IPS-20b (cell line): ENCODE data around the gene RPL9.
"Not testable (repeated sequence)": the region's sequence is repeated elsewhere in the genome, so short reads cannot be mapped to it uniquely, and the experiment has no call there.

ENCODE experiments used
- H3K27ac ChIP-seq: one replicate; pipeline ENCODE4 v1.5.1; 2013; ENCODE audit warnings: low read length
- H3K27me3 ChIP-seq: 2 replicates; pipeline ENCODE4 v1.6.1; 2013; ENCODE audit warnings: mild to moderate bottlenecking, low read length, inconsistent platforms; ENCODE audit not compliant: insufficient read depth
- H3K36me3 ChIP-seq: 2 replicates; pipeline ENCODE4 v1.6.1; 2013; ENCODE audit warnings: low read depth, mild to moderate bottlenecking, inconsistent platforms, low read length, moderate library complexity; ENCODE audit not compliant: insufficient read depth
- H3K4me1 ChIP-seq: 2 replicates; pipeline ENCODE4 v1.6.1; 2013; ENCODE audit warnings: mild to moderate bottlenecking, control low read depth, inconsistent platforms, low read length, moderate library complexity; ENCODE audit not compliant: insufficient read depth
- H3K4me3 ChIP-seq: 2 replicates; pipeline ENCODE4 v1.5.1; 2013; ENCODE audit warnings: mild to moderate bottlenecking, low read length, inconsistent platforms
- H3K9ac ChIP-seq: 2 replicates; pipeline ENCODE4 v1.6.1; 2013; ENCODE audit warnings: low read depth, mild to moderate bottlenecking, inconsistent platforms, low read length, moderate library complexity
- H3K9me3 ChIP-seq: 2 replicates; pipeline ENCODE4 v1.6.1; 2013; ENCODE audit warnings: mild to moderate bottlenecking, low read depth, low read length, inconsistent platforms; ENCODE audit not compliant: insufficient read depth

Gene RPL9

DNA sequence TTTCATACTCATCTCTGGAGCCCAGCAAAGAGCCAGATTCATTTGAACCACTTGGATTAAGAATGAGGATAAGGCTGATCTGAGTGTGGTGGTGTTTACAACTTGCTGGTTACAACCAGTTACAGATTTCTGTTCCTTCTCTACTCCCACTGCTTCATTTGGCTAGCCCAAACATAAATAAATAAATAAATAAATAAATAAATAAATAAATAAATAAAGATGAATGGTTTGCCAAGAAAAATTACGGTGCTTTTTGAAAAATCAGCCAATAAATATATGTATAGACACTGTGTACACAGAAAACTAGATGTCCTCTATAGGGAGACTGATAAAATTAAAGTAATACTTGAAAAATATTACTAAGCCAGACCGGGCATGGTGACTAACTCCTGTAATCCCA is 17.1 kb downstream of the RPL9 start:
- H3K27ac ChIP-seq = no peak overlapping the region
- peaks cover 8% of the 10 kb centered on the region; the same call in 1 of the 2 replicates for H3K27me3 ChIP-seq
- H3K4me1 ChIP-seq = no peaks in the 10 kb centered on the region
- H3K4me3 ChIP-seq = no peak overlapping the region
- H3K36me3 ChIP-seq = no peaks in the 10 kb centered on the region
- no peak overlapping the region for H3K9ac ChIP-seq
- no peaks in the 10 kb centered on the region for H3K9me3 ChIP-seq

DNA sequence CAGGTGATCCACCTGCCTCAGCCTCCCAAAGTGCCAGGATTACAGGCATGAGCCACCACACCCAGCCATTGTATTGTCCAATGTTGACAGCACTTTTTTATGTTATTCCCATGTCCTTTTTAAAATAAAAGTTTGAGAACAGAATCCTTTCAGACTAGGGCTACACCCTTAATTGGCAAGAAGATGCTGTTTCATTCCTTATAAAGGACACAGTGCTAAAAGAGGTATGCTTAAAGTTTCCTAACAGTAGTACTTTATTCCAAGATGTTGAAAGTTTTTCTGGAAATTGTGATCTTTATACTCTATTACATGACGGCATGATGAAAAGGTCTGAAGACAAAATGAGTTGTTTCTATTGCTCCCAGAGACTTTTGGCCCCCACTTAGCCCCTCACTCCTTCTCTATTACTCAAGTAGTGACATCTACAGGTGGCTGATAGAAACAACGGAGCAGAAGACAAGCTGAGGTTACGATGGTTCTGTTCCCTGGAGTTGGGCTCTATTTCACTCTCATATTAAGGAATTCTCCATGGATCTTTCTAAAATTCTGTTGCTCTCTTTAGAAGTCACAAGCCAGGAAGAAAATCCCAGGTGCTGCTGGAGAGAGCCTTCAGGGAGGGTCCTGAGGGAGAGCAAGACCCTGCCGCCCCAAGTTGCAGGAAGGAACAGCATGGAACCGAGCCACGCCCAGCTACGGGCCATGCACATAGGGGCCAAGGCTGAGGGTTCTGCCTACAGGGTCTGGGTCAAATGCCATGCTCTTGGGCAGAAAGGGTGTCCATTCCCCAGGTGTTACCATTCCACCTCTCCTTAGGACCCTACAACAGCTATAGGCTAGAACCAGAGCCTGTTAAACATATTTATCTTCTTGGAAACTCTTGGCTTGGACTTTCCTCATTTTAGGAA is 22.8 kb downstream of the RPL9 start:
- Histone ChIP-seq H3K27ac (no peak overlapping the region), H3K27me3 (no peaks in the 10 kb centered on the region), H3K9ac (no peak overlapping the region), H3K4me3 (no peak overlapping the region), H3K4me1 (no peaks in the 10 kb centered on the region), H3K9me3 (no peaks in the 10 kb centered on the region), H3K36me3 (no peaks in the 10 kb centered on the region)

DNA sequence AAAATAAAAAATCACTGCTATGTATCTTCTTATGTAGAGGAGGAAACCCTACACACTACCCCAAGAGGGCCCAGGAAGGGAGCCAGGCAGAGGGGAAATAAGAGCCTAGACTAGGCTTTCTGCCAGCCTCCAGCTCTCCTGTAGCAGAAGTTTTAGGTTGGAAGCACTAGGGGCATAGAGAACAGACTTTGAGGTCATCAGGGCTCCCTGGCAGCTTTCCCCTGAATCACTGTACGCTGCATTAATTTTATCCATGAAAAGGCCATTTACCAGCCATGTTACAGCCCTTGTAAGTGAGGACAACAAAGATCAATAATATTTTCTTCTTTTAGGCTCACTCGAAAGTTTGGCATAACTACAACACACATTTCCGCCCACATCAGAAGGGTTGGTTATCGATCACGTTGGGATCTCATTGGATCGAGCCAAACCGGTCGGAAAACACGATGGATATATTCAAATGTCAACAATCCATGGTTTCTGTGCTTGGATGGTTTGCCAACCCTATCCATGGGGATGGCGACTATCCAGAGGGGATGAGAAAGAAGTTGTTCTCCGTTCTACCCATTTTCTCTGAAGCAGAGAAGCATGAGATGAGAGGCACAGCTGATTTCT is 24.7 kb downstream of the RPL9 start:
- H3K36me3 ChIP-seq = no peaks in the 10 kb centered on the region
- H3K4me3 ChIP-seq = no peak overlapping the region
- no peak overlapping the region for H3K9ac ChIP-seq
- no peak overlapping the region for H3K27ac ChIP-seq
- no peaks in the 10 kb centered on the region for H3K9me3 ChIP-seq
- H3K27me3 ChIP-seq = no peaks in the 10 kb centered on the region
- no peaks in the 10 kb centered on the region for H3K4me1 ChIP-seq

DNA sequence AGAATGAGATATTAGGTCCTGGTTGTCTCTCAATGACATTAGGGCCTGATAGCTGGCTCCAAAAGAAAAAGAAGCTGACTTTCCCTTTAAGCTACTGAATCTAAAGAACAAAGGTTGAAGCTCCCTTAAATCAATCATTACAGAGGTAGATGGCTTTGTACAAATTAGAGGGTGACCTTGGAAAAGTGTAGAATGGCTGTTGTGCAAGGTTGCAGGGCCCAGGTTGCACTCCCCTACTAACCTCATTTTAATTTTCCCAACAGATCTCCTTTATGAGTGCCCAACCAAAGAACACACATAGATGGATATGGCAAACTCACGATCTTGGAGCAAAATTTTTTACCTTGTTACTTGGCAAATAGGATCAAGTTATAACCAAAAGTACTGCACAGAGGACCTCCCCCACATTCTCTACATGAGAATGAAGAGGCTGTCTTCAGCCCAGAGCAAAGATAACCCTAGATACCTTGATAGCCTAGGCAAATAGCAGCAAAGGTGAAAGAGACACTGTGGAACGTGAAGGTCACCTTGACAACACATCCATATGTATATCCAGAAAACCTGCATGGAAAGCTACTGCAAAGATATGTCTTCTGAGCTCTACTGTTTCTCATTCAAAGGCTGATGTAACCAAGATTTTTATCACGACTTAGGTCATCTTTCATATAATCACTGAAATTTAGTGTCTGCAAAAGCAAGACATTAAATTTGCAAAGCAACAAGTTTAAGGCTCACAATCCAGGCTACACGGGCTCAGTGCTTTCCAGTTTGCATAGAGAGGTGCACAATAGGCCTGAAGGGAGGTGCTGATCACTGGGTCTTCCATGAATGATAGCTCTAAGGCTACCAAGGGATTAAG is 29.0 kb downstream of the RPL9 start:
- Histone ChIP-seq H3K27me3 (no peaks in the 10 kb centered on the region), H3K27ac (no peak overlapping the region), H3K9ac (no peak overlapping the region), H3K4me3 (no peak overlapping the region), H3K4me1 (no peaks in the 10 kb centered on the region), H3K36me3 (no peaks in the 10 kb centered on the region), H3K9me3 (no peaks in the 10 kb centered on the region)

DNA sequence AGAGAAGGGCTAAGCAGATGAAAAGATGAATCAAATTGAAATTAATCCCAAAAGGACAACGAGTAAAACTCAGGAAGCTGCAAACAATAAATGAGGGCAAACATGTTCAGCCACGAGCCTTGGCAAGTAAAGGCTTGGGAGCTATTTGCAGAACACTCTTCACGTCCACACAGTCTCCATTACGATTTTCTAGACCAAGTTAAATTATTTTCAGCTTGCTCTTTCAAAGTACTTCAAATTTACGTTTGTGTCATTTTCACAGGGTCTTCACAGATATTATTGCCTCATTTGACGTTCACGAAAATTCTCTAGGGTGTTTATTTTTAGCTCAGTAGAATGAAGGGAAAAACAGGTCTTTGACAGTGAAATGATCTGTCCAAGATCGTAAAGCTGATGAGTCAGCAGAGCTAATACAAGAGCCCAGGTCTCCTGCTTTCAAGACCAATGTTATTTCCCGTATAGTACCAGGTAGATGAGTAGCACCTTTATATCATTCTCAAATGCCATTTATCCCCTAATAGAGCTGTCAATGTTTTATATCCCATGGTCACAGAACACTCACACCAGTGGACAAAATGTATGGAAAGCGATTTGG is 31.1 kb downstream of the RPL9 start:
- Histone ChIP-seq H3K27me3 (no peaks in the 10 kb centered on the region), H3K4me3 (no peak overlapping the region), H3K9ac (no peak overlapping the region), H3K4me1 (no peaks in the 10 kb centered on the region), H3K36me3 (no peaks in the 10 kb centered on the region), H3K9me3 (no peaks in the 10 kb centered on the region), H3K27ac (no peak overlapping the region)

DNA sequence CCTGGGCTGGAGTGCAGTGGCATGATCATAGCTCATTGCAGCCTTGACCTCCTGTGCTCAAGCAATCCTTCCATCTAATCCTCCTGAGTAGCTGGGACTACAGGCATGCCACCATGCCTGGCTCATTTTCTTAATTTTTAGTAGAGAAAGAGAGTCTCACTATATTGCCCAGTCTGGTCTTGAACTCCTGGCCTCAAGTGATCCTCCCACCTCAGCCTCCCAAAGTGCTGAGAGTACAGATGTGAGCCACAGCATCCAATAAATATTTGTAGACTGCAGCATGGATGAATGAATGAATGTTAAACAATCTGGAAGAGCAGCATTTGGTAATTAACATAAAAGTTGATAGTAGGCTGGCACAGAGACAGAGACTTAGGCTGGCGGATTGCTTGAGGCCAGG is 32.0 kb downstream of the RPL9 start:
- Histone ChIP-seq H3K27ac (no peak overlapping the region), H3K36me3 (no peaks in the 10 kb centered on the region), H3K9ac (no peak overlapping the region), H3K9me3 (no peaks in the 10 kb centered on the region), H3K27me3 (no peaks in the 10 kb centered on the region), H3K4me3 (no peak overlapping the region), H3K4me1 (no peaks in the 10 kb centered on the region)

DNA sequence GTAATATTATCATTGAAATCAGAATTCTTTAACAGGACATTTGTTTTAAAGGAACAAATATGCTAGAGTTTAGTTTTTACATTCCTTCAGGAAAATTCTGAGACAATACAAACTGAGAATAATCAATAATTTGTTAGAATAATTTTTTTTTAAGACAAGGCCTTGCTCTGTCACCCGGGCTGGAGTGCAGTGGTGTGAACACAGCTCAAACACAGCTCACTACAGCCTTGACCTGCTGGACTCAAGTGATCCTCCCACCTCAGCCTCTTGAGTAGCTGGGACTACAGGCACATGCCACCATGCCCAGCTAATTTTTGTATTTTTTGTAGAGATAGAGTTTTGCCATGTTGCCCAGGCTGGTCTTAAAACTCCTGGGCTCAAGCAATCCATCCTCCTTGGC is 33.4 kb downstream of the RPL9 start:
- H3K4me1 ChIP-seq, H3K36me3 ChIP-seq, H3K9me3 ChIP-seq, H3K27ac ChIP-seq, H3K27me3 ChIP-seq, H3K4me3 ChIP-seq, H3K9ac ChIP-seq: not testable (repeated sequence)

DNA sequence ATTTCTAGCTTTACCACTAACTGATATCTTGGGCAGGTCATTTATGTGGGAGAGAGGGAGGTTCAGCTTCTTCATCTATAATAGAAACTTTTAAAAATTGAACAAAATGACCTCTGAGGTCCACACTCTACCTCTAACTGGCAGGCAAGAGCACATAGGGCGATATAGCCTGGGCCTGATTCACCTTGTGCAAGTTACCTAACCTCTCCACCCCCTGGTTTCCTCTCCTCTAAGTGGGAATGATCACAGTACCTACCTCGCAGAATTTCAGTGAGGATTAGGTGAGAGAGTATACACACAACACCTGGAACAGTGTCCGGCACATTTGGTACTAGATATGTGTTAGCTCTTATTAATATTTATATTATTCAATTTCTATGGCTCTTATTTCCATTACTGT is 36.5 kb downstream of the RPL9 start:
- H3K4me1 ChIP-seq = no peaks in the 10 kb centered on the region
- no peaks in the 10 kb centered on the region for H3K27me3 ChIP-seq
- H3K9ac ChIP-seq = no peak overlapping the region
- no peaks in the 10 kb centered on the region for H3K9me3 ChIP-seq
- H3K36me3 ChIP-seq = no peaks in the 10 kb centered on the region
- no peak overlapping the region for H3K27ac ChIP-seq
- no peak overlapping the region for H3K4me3 ChIP-seq

DNA sequence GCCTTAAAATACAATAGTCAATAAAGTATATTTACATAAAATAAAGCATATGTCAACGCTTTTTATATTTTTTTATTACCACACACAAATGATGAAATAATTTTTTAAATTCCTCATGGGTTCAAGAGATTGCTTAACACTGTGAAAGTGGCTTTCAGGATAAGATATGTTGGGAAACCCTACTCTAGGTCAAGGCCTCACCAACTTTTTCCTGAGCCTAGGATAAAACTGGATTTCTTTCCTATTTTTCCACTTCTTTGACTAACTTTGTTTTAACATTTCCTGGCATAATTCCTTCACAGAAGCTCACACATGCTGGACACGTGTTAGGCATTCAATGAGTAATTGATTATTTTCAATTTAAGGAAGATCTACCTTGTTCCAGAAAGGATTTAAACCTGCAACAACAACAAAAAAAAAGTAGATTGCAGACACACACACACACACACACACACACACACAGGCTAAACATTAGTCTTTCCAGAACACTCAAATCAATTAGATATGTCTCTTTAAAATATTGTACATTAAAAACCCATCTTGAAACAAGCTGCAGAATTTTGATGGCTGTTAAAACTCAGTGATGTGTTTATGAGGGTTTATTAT is 42.9 kb downstream of the RPL9 start:
- Histone ChIP-seq H3K36me3 (no peaks in the 10 kb centered on the region), H3K27me3 (no peaks in the 10 kb centered on the region), H3K9ac (no peak overlapping the region)

DNA sequence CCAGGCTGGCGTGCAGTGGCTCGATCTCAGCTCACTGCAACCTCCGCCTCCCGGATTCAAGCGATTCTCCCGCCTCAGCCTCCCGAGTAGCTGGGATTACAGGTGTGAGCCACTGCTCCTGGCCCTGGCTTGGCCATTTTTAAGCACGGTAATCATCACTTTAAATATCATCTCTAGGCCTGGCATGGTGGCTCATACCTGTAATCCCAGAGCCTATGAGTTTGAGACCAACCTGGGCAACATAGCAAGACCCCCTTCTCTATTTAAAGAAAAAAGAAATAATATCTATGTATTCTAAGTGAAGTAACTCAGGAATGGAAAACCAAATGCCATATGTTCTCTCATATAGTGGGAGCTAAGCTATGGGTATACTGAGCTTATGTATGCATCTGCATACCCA is 47.2 kb downstream of the RPL9 start:
- H3K9ac ChIP-seq = not testable (repeated sequence)

More for the DNA sequence above, 42.9 kb downstream of the RPL9 start:
- H3K9me3 ChIP-seq = no peaks in the 10 kb centered on the region
- no peak overlapping the region for H3K27ac ChIP-seq
- no peak overlapping the region for H3K4me3 ChIP-seq
- no peaks in the 10 kb centered on the region for H3K4me1 ChIP-seq

DNA sequence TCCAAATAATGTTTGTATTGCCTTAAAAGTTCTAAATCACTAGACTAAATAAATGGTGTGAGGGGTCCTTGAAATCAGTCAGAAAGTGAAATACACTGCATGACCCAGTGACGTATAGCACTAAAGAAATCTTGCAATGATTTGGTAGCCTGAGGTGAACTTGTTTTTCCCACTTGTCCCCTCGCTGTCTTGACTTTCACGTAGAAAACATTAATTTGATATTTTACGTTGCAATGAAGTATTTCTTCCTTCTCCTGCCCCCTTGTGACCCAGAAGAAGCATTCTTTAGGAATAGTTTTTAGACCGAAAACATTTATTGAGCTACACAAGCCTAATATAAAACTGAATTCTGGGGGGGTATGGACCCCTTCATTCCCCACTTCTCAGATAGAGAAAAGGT is 48.3 kb downstream of the RPL9 start:
- H3K27ac ChIP-seq = no peak overlapping the region
- no peaks in the 10 kb centered on the region for H3K36me3 ChIP-seq

More for the DNA sequence above, 47.2 kb downstream of the RPL9 start:
- H3K36me3 ChIP-seq, H3K9me3 ChIP-seq, H3K4me1 ChIP-seq, H3K27ac ChIP-seq, H3K27me3 ChIP-seq, H3K4me3 ChIP-seq: not testable (repeated sequence)

More for the DNA sequence above, 48.3 kb downstream of the RPL9 start:
- Histone ChIP-seq H3K9me3 (no peaks in the 10 kb centered on the region), H3K27me3 (no peaks in the 10 kb centered on the region), H3K9ac (no peak overlapping the region), H3K4me3 (no peak overlapping the region), H3K4me1 (no peaks in the 10 kb centered on the region)
